ACC112 (cell line): ENCODE data around the gene OSBP2.

Experiments used
- H2AFZ ChIP-seq: fragments of 200-600 bp; sonication (generic); one replicate; pipeline ENCODE4 v1.6.0; 2017; ENCODE audit warnings: antibody characterized with exemption, low read length; ENCODE audit not compliant: unreplicated experiment
- H3K27ac ChIP-seq: fragments of 200-600 bp; sonication (generic); 2 replicates; pipeline ENCODE4 v1.5.1; 2014; ENCODE audit warnings: low read depth, mild to moderate bottlenecking, antibody characterized with exemption, low read length, moderate library complexity
- H3K27me3 ChIP-seq: fragments of 200-600 bp; sonication (generic); 2 replicates; pipeline ENCODE4 v1.6.1; 2014; ENCODE audit warnings: mild to moderate bottlenecking, antibody characterized with exemption, low read length, moderate library complexity, mixed read lengths; ENCODE audit not compliant: insufficient read depth
- H3K36me3 ChIP-seq: fragments of 200-600 bp; sonication (generic); 2 replicates; pipeline ENCODE4 v1.6.1; 2016; ENCODE audit warnings: mild to moderate bottlenecking, antibody characterized with exemption, low read length, moderate library complexity, mixed read lengths; ENCODE audit not compliant: insufficient read depth
- H3K4me1 ChIP-seq: fragments of 200-600 bp; sonication (generic); one replicate; pipeline ENCODE4 v1.6.1; 2016; ENCODE audit warnings: low read length, mixed read lengths; ENCODE audit not compliant: insufficient read depth, unreplicated experiment, control insufficient read depth
- H3K4me3 ChIP-seq: fragments of 200-600 bp; sonication (generic); 2 replicates; pipeline ENCODE4 v1.5.1; 2014; ENCODE audit warnings: mild to moderate bottlenecking, low read depth, low read length
- H3K79me2 ChIP-seq: fragments of 200-600 bp; sonication (generic); one replicate; pipeline ENCODE4 v1.6.0; 2016; ENCODE audit warnings: low read length; ENCODE audit not compliant: control insufficient read depth, unreplicated experiment, insufficient read depth

OSBP2 gene

GRCh38 chr22:30889996-30890480 is 195.4 kb downstream of the OSBP2 start:
- no peak overlapping the region for H3K4me3 ChIP-seq
- H2AFZ ChIP-seq, result no peak overlapping the region
- H3K27me3 ChIP-seq, result no peaks in the 10 kb centered on the region
- no peaks in the 10 kb centered on the region for H3K4me1 ChIP-seq
- H3K79me2 ChIP-seq, result no peaks in the 10 kb centered on the region
- H3K36me3 ChIP-seq, result no peaks in the 10 kb centered on the region
- no peak overlapping the region for H3K27ac ChIP-seq

- Histone ChIP-seq H3K4me3 (no peak overlapping the region), H3K27ac (no peak overlapping the region), H3K79me2 (no peaks in the 10 kb centered on the region), H3K27me3 (no peaks in the 10 kb centered on the region), H3K36me3 (no peaks in the 10 kb centered on the region), H2AFZ (no peak overlapping the region), H3K4me1 (no peaks in the 10 kb centered on the region)
Measured at GRCh38 chr22:30890686-30891442, 196.2 kb downstream of the OSBP2 start.

DNA sequence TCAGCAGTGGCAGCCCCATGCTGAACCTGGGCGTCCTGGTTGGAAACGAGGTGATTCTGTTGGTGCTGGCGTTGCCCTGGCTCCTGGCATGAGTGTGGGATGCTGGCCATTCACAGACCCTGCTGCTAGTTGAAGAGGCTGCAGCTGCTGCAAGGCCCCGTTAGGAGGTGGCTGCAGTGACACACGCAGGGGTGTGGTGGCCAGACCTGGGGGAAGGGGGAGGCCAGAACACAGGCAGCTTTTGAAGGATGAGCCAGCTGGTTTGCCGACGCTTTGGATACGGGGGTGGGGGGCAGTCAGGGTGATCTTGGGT is 196.7 kb downstream of the OSBP2 start:
- no peak overlapping the region for H2AFZ ChIP-seq
- H3K27ac ChIP-seq, result no peak overlapping the region
- H3K79me2 ChIP-seq, result no peaks in the 10 kb centered on the region
- no peaks in the 10 kb centered on the region for H3K27me3 ChIP-seq
- no peaks in the 10 kb centered on the region for H3K36me3 ChIP-seq
- H3K4me3 ChIP-seq, result no peak overlapping the region
- no peaks in the 10 kb centered on the region for H3K4me1 ChIP-seq

- H3K4me3 ChIP-seq, result no peak overlapping the region
- H3K27me3 ChIP-seq, result no peaks in the 10 kb centered on the region
- H3K79me2 ChIP-seq, result no peaks in the 10 kb centered on the region
- no peak overlapping the region for H2AFZ ChIP-seq
- H3K27ac ChIP-seq, result no peak overlapping the region
- H3K36me3 ChIP-seq, result no peaks in the 10 kb centered on the region
- no peaks in the 10 kb centered on the region for H3K4me1 ChIP-seq
Measured at GRCh38 chr22:30891781-30892180, 197.1 kb downstream of the OSBP2 start.

- Histone ChIP-seq H3K4me3 (no peak overlapping the region), H3K36me3 (no peaks in the 10 kb centered on the region), H3K27ac (no peak overlapping the region), H3K27me3 (no peaks in the 10 kb centered on the region), H3K4me1 (no peaks in the 10 kb centered on the region), H2AFZ (no peak overlapping the region), H3K79me2 (no peaks in the 10 kb centered on the region)
Measured at GRCh38 chr22:30892286-30892685, 197.6 kb downstream of the OSBP2 start.

DNA sequence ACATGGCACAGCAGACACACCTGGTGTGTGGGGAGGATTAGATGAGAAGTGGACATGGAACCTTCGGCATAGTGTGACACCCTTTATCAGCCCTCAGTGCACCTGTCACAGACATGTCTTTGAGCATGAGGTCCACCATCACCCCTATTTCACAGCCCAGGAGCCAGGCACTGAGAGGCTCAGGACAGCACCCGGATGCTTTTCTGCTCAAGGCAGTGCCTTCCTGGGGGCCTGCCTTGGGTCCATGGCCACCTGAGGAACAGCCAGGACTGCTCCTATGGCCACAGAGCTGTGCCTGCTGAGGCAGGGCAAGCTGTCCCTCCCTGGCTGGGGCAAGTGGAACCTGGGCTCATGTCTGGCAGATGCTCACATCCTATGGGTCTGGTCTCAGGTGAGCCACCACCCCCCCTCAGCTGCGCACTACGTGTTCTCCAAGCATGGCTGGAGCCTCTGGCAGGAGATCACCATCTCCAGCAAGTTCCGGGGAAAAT is 198.1 kb downstream of the OSBP2 start:
- H3K27ac ChIP-seq, result no peak overlapping the region
- H3K4me3 ChIP-seq, result no peak overlapping the region
- no peak overlapping the region for H2AFZ ChIP-seq
- H3K4me1 ChIP-seq, result no peaks in the 10 kb centered on the region
- H3K79me2 ChIP-seq, result no peaks in the 10 kb centered on the region
- no peaks in the 10 kb centered on the region for H3K27me3 ChIP-seq
- no peaks in the 10 kb centered on the region for H3K36me3 ChIP-seq

DNA sequence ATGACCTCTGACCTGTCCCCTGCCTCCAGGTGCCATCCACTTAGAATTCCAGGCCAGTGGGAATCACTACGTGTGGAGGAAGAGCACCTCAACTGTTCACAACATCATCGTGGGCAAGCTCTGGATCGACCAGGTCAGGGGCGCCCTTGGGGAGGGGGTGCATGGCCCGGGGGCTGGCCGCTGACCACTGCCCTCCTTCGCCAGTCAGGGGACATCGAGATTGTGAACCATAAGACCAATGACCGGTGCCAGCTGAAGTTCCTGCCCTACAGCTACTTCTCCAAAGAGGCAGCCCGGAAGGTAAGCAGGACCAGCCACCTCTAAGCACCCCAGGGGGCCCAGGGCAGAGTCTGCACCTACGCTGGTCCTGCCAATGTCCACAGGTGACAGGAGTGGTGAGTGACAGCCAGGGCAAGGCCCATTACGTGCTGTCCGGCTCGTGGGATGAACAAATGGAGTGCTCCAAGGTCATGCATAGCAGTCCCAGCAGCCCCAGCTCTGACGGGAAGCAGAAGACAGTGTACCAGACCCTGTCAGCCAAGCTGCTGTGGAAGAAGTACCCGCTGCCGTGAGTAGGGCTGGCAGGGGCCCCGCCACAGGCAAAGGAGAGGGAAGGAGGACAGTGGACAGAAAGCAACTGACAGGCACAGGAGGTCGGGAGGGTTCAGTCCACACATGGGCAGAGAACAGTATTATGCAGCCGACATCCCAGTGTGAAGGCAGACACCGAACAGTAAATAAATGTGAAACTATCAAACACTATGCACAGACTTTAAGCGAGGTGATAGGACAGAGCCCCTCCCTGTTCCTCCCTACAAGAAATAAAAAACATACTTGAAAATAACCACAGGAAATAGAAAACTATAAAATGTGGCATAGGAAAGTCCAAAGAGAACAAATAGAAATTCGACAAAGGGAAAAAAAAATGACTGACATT is 199.0 kb downstream of the OSBP2 start:
- Histone ChIP-seq H3K4me1 (no peaks in the 10 kb centered on the region), H3K27ac (no peak overlapping the region), H3K4me3 (no peak overlapping the region), H3K36me3 (no peaks in the 10 kb centered on the region), H3K27me3 (no peaks in the 10 kb centered on the region), H3K79me2 (no peaks in the 10 kb centered on the region), H2AFZ (no peak overlapping the region)

- H3K27me3 ChIP-seq, result no peaks in the 10 kb centered on the region
- H3K36me3 ChIP-seq, result no peaks in the 10 kb centered on the region
- no peak overlapping the region for H2AFZ ChIP-seq
Measured at GRCh38 chr22:30894371-30894740, 199.7 kb downstream of the OSBP2 start.

DNA sequence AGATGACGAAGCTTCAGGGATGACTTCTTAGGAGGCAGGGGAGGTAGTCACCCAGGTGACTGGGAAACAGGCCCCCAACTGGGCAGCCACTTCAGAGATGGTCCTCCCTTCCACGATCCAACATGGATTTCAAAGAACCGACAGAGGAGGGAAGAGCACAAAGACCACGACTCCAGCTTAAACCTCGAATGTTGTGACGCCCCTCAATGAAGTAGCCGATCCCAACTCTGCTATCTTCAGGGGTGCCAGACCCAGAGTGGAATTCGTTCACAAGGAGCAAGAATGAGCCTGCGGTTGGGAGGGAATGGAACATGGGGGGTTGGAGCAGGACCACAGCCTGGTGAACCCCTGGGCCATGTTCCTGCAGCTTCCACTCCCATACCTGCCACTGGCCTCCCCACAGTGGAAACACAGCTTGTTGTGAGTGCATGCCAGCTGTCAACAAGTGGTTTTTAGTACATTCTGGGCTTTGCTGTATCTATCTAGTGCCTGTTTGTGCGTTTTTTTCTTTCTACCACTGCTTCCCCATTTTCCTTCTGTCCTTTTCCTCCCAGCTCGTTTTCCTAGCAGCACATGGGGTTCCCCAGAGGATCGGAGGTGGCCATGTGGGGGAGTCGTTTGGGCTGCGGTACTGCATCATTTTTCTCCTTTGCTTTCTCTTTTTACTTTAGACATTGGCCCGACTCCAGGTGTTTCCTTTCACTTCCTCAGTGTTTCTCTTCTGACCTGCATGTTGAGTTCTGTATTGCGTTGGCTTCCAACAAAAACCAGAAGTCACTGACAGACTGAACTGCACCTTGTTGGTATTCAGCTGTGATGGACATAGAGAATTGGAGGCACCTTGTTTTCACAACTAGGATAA is 208.1 kb downstream of the OSBP2 start:
- Histone ChIP-seq H3K27me3 (no peaks in the 10 kb centered on the region), H2AFZ (no peak overlapping the region), H3K27ac (no peak overlapping the region), H3K4me1 (no peaks in the 10 kb centered on the region), H3K79me2 (no peaks in the 10 kb centered on the region), H3K4me3 (no peak overlapping the region), H3K36me3 (no peaks in the 10 kb centered on the region)

More at GRCh38 chr22:30894371-30894740, 199.7 kb downstream of the OSBP2 start:
- Histone ChIP-seq H3K4me1 (no peaks in the 10 kb centered on the region), H3K27ac (no peak overlapping the region), H3K4me3 (no peak overlapping the region), H3K79me2 (no peaks in the 10 kb centered on the region)

DNA sequence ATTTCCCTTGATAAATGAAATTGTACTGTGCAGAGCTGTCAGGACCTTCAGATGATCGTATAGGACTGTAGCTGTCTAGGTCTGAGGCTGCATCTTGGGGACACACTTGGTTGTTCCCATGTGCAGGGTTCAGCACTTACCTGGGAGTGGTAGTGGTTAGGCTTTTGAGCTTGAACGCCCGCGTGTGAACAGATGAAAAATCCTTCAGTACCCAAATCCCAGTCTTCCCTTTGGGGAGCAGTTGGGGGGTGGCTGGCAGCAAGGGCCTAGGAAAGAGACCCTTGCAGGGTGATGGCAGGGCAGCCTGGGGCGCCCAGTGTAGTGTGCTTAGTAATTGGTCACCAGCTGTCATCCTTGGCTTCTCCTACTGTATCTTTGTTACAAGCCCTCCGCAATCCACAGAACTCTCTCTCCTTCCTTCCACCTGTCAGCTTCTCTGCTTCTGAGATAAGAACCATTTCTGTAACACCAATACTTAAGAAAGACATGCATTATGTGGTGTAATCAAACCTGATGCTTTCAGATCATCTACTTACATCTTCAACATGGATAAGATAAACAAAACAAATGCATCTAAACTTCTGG is 209.3 kb downstream of the OSBP2 start:
- Histone ChIP-seq H3K79me2 (no peaks in the 10 kb centered on the region), H2AFZ (no peak overlapping the region), H3K4me3 (no peak overlapping the region), H3K4me1 (no peaks in the 10 kb centered on the region), H3K27ac (no peak overlapping the region), H3K36me3 (no peaks in the 10 kb centered on the region), H3K27me3 (no peaks in the 10 kb centered on the region)
